Body of pancreas (tissue), 4 donors: Measurements from ENCODE around the gene ERAL1.

Experiments used
- POLR2A ChIP-seq, 3 donors: fragments of 450-650 bp; IDR thresholded peaks; one replicate each; pipeline ENCODE4 v1.6.1; 2016; ENCODE audit warnings: antibody characterized with exemption in 3 of 3, mild to moderate bottlenecking in 2 of 3
- TF ChIP-seq, protein P1 (sequence below), 7 experiments: fragments of 450-650 bp in 4 of 7; fragments of 200-600 bp in 3 of 7; sonication (generic) in 3 of 7; IDR thresholded peaks; one replicate each; pipeline ENCODE4 v1.5.1; 2016 to 2019; ENCODE audit warnings: antibody characterized with exemption in 7 of 7

DNA sequence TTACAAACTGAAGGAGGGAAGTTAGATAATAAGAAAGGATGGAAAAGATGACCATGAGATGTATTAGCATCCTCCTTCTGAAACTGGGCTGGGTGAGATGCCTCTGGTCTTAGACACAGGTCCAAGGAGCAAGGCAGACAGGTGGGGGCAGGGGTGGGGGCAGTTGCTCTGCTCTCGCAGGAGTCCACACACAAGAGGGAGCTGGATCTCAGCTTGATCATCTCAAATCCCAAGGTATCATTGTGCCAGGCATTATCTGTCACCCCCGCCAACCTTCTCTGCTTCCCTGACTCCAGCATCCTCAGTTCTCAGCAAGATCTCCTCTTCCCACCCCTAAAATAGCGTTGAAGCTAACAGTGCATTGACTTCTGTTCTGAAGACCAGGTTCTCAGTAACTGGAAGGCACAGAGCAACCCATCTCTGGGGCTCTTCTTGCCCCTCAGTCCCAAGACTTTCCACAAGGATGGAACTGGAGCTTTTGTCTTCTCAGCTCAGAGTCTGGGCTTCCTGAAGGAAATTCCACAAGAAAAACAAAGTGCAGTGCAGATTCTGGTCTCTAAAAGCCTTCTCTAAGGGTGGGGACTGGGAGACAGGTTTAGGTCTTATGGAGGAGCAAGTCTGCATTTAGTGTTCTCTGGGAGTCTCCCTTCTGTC, 41.1 kb downstream of the ERAL1 start:
- TF ChIP-seq, protein P1, sequence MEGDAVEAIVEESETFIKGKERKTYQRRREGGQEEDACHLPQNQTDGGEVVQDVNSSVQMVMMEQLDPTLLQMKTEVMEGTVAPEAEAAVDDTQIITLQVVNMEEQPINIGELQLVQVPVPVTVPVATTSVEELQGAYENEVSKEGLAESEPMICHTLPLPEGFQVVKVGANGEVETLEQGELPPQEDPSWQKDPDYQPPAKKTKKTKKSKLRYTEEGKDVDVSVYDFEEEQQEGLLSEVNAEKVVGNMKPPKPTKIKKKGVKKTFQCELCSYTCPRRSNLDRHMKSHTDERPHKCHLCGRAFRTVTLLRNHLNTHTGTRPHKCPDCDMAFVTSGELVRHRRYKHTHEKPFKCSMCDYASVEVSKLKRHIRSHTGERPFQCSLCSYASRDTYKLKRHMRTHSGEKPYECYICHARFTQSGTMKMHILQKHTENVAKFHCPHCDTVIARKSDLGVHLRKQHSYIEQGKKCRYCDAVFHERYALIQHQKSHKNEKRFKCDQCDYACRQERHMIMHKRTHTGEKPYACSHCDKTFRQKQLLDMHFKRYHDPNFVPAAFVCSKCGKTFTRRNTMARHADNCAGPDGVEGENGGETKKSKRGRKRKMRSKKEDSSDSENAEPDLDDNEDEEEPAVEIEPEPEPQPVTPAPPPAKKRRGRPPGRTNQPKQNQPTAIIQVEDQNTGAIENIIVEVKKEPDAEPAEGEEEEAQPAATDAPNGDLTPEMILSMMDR (IDR thresholded peaks at IDR 0.05): no peak
- TF ChIP-seq POLR2A (IDR thresholded peaks at IDR 0.05): no peak
